PFSK-1 (cell line): Measurements from ENCODE around the gene SUPT16H.

Source experiments
- FOXP2 ChIP-seq: optimal IDR thresholded peaks from 2 replicates; pipeline ENCODE3; 2011; ENCODE audit warnings: borderline replicate concordance, control low read depth, inconsistent platforms; ENCODE audit not compliant: insufficient read depth; ENCODE audit errors: extremely low read length, extremely low read depth
- POLR2AphosphoS5 ChIP-seq: IDR thresholded peaks from 2 replicates; pipeline ENCODE4 v1.6.1; 2012; ENCODE audit warnings: low read depth, mild to moderate bottlenecking, control low read depth, low read length, moderate library complexity
- REST ChIP-seq, 2 experiments: IDR thresholded peaks; 2 replicates each; pipeline versions ENCODE4 v1.6.1 to v1.8.0; 2011 to 2012; ENCODE audit warnings: low read depth in 2 of 2, low read length in 2 of 2, control low read depth in 1 of 2, inconsistent platforms in 1 of 2, mild to moderate bottlenecking in 1 of 2, moderate library complexity in 1 of 2; ENCODE audit not compliant: insufficient read depth in 1 of 2
- SIN3A ChIP-seq: IDR thresholded peaks from 2 replicates; pipeline ENCODE4 v1.6.1; 2012; ENCODE audit warnings: mild to moderate bottlenecking, low read length, moderate library complexity, borderline replicate concordance; ENCODE audit not compliant: insufficient read depth
- TAF1 ChIP-seq: IDR thresholded peaks from 2 replicates; pipeline ENCODE4 v1.6.1; 2012; ENCODE audit warnings: low read length, control low read depth, borderline replicate concordance; ENCODE audit not compliant: insufficient read depth

- no peak for TF ChIP-seq REST (IDR thresholded peaks at IDR 0.05; ENCODE audit: insufficient read depth in 1 of 2, low read depth in 2 of 2, low read length in 2 of 2)
- no peak for TF ChIP-seq POLR2AphosphoS5
- no peak for TF ChIP-seq TAF1
- TF ChIP-seq SIN3A = no peak
- no peak for TF ChIP-seq FOXP2
Measured at GRCh38 chr14:21313512-21313911, 70.3 kb downstream of the SUPT16H start.
